NCI-H2107 treated with DMSO at 0.1 percent for 48 hours (cell line): ENCODE measurements around the gene FGF22.

Source experiments
- DNase-seq: peaks from one replicate; lab custom pipeline; 2025; ENCODE audit not compliant: unreplicated experiment; lab: John Stamatoyannopoulos, UW

The FGF22 gene

GRCh38 chr19:677601-678436 is 38.1 kb downstream of the FGF22 start:
- DNase-seq = no peak

GRCh38 chr19:678791-679388 is 39.2 kb downstream of the FGF22 start:
- DNase-seq = no peak

GRCh38 chr19:679418-680286 is 40.0 kb downstream of the FGF22 start:
- DNase-seq = no peak

- peak; percentile 68 for DNase-seq
Measured at GRCh38 chr19:680287-681028, 40.8 kb downstream of the FGF22 start.

GRCh38 chr19:681029-682019 is 41.6 kb downstream of the FGF22 start:
- DNase-seq = no peak

- DNase-seq = no peak
Measured at GRCh38 chr19:682678-683320, 43.1 kb downstream of the FGF22 start.

GRCh38 chr19:685454-685931 is 45.8 kb downstream of the FGF22 start:
- DNase-seq = no peak

GRCh38 chr19:686589-687297 is 47.1 kb downstream of the FGF22 start:
- no peak for DNase-seq

- no peak for DNase-seq
Measured at GRCh38 chr19:687569-688166, 48.0 kb downstream of the FGF22 start.

GRCh38 chr19:688214-688613 is 48.5 kb downstream of the FGF22 start:
- DNase-seq = no peak

- DNase-seq = no peak
Measured at GRCh38 chr19:688992-689391, 49.3 kb downstream of the FGF22 start.

GRCh38 chr19:690203-690602 is 50.5 kb downstream of the FGF22 start:
- no peak for DNase-seq
